ENCODE results near the gene TMTC2.
"Not testable (repeated sequence)": the region's sequence is repeated elsewhere in the genome, so short reads cannot be mapped to it uniquely, and the experiment has no call there.

The TMTC2 gene

GRCh38 chr12:83082690-83083276 is 396.1 kb downstream of the TMTC2 start:
- H3K4me3 Mint-ChIP-seq: no peak overlapping the region

DNA sequence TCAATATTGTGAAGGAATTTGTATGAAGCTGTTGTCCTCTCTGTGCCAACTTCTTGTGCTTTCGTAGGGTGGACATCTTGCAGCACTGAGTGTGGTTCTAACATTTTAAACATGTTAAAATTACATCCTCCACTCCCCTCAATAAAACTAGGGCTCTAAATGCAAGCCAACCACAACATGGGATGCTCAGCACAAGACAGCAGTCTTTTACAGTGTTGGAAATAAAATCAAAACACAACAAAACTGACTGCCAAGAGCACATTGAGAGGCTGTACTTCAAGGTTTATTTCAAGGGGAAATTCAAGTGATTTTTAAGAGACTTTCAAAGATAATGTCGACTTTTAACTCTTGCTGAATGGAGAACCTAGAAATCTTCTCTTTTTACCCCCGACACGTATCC is 396.9 kb downstream of the TMTC2 start:
- ATAC-seq: no peak
- no peaks in the 10 kb centered on the region for H3K9me3 Mint-ChIP-seq

More at GRCh38 chr12:83082690-83083276, 396.1 kb downstream of the TMTC2 start:
- Mint-ChIP-seq H3K4me1 (no peaks in the 10 kb centered on the region), H3K9me3 (no peaks in the 10 kb centered on the region), H3K27ac (no peak overlapping the region), H3K27me3 (no peaks in the 10 kb centered on the region)
- no peak for DNase-seq
- ATAC-seq: no peak

DNA sequence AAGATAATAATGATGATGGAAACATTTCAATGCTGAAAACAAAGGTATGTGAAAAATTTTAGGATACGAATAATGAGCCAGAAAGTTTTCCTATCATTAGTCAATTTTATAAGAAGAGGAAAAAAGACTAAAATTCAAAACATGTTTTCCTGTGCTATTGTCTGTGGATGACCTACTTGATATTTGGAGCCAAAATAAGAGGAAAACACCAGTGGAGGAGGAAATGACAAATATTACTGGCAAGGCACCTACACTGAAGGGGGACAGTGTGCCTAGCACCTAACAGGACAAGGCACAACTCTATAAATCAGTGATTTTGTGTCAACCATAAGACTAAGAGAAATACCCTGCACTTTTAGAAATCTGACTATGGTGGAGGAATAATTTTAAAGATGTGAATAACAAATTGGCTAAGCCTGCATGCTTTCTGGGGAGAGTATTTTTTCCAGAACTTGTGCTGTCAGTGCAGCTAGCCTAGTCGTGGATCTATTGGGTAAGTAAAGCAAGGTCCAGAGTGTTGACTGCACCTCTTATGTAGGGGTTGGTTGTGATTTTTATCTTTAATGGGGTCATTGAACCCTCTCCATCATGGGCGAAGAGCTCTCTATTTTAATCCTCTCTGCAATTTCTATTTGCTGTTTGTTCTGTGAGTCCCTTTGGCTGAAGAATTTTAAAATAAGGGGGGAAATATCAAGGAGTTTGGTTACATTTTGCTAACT is 398.0 kb downstream of the TMTC2 start:
- Mint-ChIP-seq H3K4me3 (no peak overlapping the region), H3K27me3 (no peaks in the 10 kb centered on the region), H3K27ac (no peak overlapping the region), H3K4me1 (no peaks in the 10 kb centered on the region), H3K9me3 (no peaks in the 10 kb centered on the region)
- DNase-seq: no peak
- ATAC-seq: no peak

More for the DNA sequence above, 396.9 kb downstream of the TMTC2 start:
- Mint-ChIP-seq H3K4me1 (no peaks in the 10 kb centered on the region), H3K4me3 (no peak overlapping the region), H3K27me3 (no peaks in the 10 kb centered on the region), H3K27ac (no peak overlapping the region)
- DNase-seq: no peak

GRCh38 chr12:83086023-83086422 is 399.3 kb downstream of the TMTC2 start:
- Mint-ChIP-seq H3K4me3 (no peak overlapping the region), H3K4me1 (no peaks in the 10 kb centered on the region), H3K27ac (no peak overlapping the region), H3K27me3 (no peaks in the 10 kb centered on the region), H3K9me3 (no peaks in the 10 kb centered on the region)
- no peak for ATAC-seq
- DNase-seq: no peak

DNA sequence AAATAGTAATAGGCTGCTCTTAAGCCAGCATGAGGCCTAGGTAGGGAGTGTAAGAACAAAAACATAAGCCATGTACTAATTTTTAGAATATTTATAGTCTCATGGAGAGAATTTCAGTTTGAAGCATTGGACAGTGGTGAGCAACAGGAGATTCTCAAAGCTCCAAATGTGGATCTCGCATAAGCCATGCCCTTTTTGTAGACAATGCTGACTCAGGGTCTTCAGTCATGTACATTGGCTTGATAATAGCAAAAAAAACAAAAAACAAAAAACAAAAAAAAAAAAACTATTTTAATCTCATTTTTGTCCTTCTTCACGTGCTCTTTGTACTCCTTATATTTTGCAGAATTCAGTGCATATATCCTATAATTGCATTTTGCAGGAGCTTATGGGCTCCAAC is 402.9 kb downstream of the TMTC2 start:
- ATAC-seq (no peak), DNase-seq (no peak)
- H3K4me3 Mint-ChIP-seq: no peak overlapping the region
- H3K9me3 Mint-ChIP-seq: peaks cover 4 to 8% of the 10 kb centered on the region in 2 donors
- H3K27ac Mint-ChIP-seq: no peak overlapping the region
- H3K27me3 Mint-ChIP-seq: no peaks in the 10 kb centered on the region
- no peaks in the 10 kb centered on the region for H3K4me1 Mint-ChIP-seq

DNA sequence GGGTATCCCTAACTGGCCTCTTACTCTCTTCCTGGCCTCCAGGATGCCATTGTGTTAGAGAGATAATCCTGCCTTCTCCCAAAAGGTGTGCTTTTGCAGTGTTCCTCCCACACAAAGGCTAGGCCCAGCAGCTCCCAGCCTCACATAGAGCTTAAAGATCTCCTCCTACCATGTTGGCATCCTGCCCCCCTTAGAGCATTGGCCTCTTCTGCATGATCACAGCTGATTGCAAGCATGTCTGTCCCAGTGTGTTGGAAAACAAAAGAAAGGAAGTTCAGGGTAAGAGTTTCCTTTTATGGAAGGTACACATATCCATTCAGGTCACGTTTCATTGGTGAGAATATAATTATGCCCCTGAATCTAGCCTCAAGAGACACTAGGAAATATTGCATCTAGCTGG is 405.4 kb downstream of the TMTC2 start:
- no peak for DNase-seq
- Mint-ChIP-seq H3K4me1 (no peaks in the 10 kb centered on the region), H3K4me3 (no peak overlapping the region), H3K9me3 (peaks cover 13 to 15% of the 10 kb centered on the region in 2 donors), H3K27ac (no peak overlapping the region), H3K27me3 (no peaks in the 10 kb centered on the region)
- no peak for ATAC-seq

DNA sequence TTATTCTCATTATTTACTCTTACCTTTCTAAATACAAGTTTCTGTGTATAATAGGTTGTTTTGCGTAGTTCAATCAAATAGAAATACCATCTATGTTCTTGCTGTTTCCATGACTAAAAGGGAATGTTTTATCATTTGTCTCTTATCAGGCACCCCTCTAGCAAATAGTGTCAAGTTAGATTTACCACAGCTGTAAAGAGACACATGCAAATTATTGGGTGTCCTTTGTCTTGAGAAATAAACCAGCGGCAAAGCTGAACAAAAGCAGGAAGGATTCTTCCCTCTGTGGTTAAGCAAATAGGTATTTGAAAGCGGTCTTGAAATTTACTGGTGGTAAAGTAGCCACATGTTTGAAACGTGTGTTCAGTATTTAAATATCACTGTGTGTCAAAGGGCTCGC is 405.9 kb downstream of the TMTC2 start:
- no peak for ATAC-seq
- no peaks in the 10 kb centered on the region for H3K4me1 Mint-ChIP-seq
- DNase-seq: no peak
- no peak overlapping the region for H3K27ac Mint-ChIP-seq
- H3K27me3 Mint-ChIP-seq: no peaks in the 10 kb centered on the region
- peaks cover 13 to 15% of the 10 kb centered on the region in 2 donors for H3K9me3 Mint-ChIP-seq
- H3K4me3 Mint-ChIP-seq: no peak overlapping the region

DNA sequence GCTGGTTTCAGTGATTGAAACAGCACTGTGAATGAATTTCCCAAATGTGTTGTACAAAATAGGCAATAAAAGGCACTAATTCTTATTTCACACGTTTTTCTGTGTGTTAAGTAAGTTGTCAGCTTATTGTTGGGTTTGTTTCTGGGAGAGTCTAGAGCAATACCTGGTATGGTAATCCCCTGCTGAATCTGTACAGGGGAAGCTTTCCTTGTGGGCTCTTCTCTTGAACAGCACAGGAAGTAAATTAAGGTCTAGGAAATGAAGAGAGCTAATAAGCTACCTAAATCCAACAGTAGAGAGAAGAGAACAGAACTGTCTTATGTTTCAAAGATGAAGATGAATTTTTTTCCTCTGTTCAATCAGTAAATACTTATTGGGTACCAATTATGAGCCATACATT is 406.7 kb downstream of the TMTC2 start:
- DNase-seq (no peak), ATAC-seq (no peak)
- no peaks in the 10 kb centered on the region for H3K4me1 Mint-ChIP-seq
- H3K27ac Mint-ChIP-seq: no peak overlapping the region
- H3K27me3 Mint-ChIP-seq: no peaks in the 10 kb centered on the region
- H3K9me3 Mint-ChIP-seq: peaks cover 13 to 15% of the 10 kb centered on the region in 2 donors
- no peak overlapping the region for H3K4me3 Mint-ChIP-seq

- no peak for ATAC-seq
- Mint-ChIP-seq H3K4me1 (no peaks in the 10 kb centered on the region), H3K27me3 (no peaks in the 10 kb centered on the region), H3K27ac (no peak overlapping the region), H3K4me3 (no peak overlapping the region), H3K9me3 (peaks cover 13 to 15% of the 10 kb centered on the region in 2 donors)
- no peak for DNase-seq
These were observed 411.1 kb downstream of the TMTC2 start for GRCh38 chr12:83097643-83098342.

- Mint-ChIP-seq H3K4me1 (no peaks in the 10 kb centered on the region), H3K27ac (no peak overlapping the region), H3K4me3 (no peak overlapping the region), H3K9me3 (peaks cover 9 to 11% of the 10 kb centered on the region in 2 donors), H3K27me3 (no peaks in the 10 kb centered on the region)
- DNase-seq: no peak
- no peak for ATAC-seq
These were observed 412.7 kb downstream of the TMTC2 start for GRCh38 chr12:83099436-83099835.

GRCh38 chr12:83102499-83102898 is 415.8 kb downstream of the TMTC2 start:
- H3K27ac Mint-ChIP-seq: peak overlapping the region in 1 of 2 donors; percentile 66
- H3K4me1 Mint-ChIP-seq: no peaks in the 10 kb centered on the region
- H3K27me3 Mint-ChIP-seq: no peaks in the 10 kb centered on the region
- no peak for DNase-seq
- no peak overlapping the region for H3K4me3 Mint-ChIP-seq
- no peak for ATAC-seq
- H3K9me3 Mint-ChIP-seq: peaks cover 0 to 11% of the 10 kb centered on the region in 2 donors

DNA sequence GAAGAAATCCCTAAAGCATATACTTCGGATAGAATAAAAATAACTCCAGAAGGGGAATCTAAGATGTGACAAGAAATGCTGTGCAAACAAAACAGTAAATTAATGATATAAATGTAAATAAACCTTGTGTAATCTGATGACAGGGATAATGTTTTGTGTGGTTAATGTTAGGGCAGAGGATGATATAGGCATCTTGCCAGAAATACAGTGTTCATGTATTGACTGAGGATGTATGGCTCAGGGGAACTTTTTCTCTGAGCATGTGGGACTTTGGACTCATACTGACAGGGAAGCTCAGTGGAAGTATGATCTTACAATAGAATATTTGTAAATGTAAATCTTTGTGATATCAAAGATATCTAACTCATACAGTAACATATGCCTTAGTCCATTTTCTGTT is 420.2 kb downstream of the TMTC2 start:
- DNase-seq (no peak), ATAC-seq (no peak)
- H3K27ac Mint-ChIP-seq: no peak overlapping the region
- H3K4me1 Mint-ChIP-seq: no peaks in the 10 kb centered on the region
- no peak overlapping the region for H3K4me3 Mint-ChIP-seq
- peaks cover 5 to 11% of the 10 kb centered on the region in 2 donors for H3K9me3 Mint-ChIP-seq
- no peaks in the 10 kb centered on the region for H3K27me3 Mint-ChIP-seq

GRCh38 chr12:83110424-83110823 is 423.7 kb downstream of the TMTC2 start:
- Mint-ChIP-seq H3K4me1 (no peaks in the 10 kb centered on the region), H3K27ac (no peak overlapping the region)
- ATAC-seq: no peak

GRCh38 chr12:83113945-83114344 is 427.2 kb downstream of the TMTC2 start:
- DNase-seq (no peak), ATAC-seq (no peak)
- Mint-ChIP-seq H3K27me3 (no peaks in the 10 kb centered on the region), H3K27ac (no peak overlapping the region), H3K4me3 (no peak overlapping the region), H3K4me1 (no peaks in the 10 kb centered on the region), H3K9me3 (peaks cover 0 to 5% of the 10 kb centered on the region in 2 donors)

More at GRCh38 chr12:83110424-83110823, 423.7 kb downstream of the TMTC2 start:
- Mint-ChIP-seq H3K4me3 (no peak overlapping the region), H3K9me3 (peaks cover under 1 to 5% of the 10 kb centered on the region in 2 donors), H3K27me3 (no peaks in the 10 kb centered on the region)
- DNase-seq: no peak

GRCh38 chr12:83114966-83115365 is 428.3 kb downstream of the TMTC2 start:
- Mint-ChIP-seq H3K9me3 (no peaks in the 10 kb centered on the region), H3K4me3 (no peak overlapping the region), H3K27ac (no peak overlapping the region), H3K4me1 (no peaks in the 10 kb centered on the region), H3K27me3 (no peaks in the 10 kb centered on the region)
- no peak for DNase-seq
- no peak for ATAC-seq

GRCh38 chr12:83117926-83118325 is 431.2 kb downstream of the TMTC2 start:
- not testable (repeated sequence) for DNase-seq, H3K9me3 Mint-ChIP-seq, H3K27me3 Mint-ChIP-seq, H3K4me1 Mint-ChIP-seq, H3K4me3 Mint-ChIP-seq, ATAC-seq, H3K27ac Mint-ChIP-seq
